HepG2 (cell line): ENCODE data around the gene CENPM. TPM values are rescaled to one million over a fixed set of nuclear protein-coding genes. Genes with fewer than 3 reads are reported as not detected.
A peak's percentile ranks its signal among the peaks of the same experiment; 100 is the strongest.

Source experiments
- ATAC-seq: fragments of 200-7000 bp; cut with Tn5 transposase; 3 replicates; pipeline ENCODE4 v1.9.1; 2020; ENCODE audit warnings: mild to moderate bottlenecking, moderate library complexity
- BruUV-seq: library from RNA; stranded (reverse); fragments of 400-500 nt; replicated peaks from 2 replicates; lab custom pipeline; 2021; lab: Mats Ljungman, UMichigan
- CTCF ChIA-PET: fragments of 300-600 bp; formaldehyde crosslinking; extraction: SDS; loops from one replicate; lab custom pipeline; 2021; ENCODE audit warnings: low total read pairs, inconsistent platforms, low intra/inter-chr PET ratio; lab: Yijun Ruan, JAX
- POLR2A ChIA-PET: fragments of 350-600 bp; sonication (Branson Sonifier 250); formaldehyde crosslinking; loops from one replicate; lab custom pipeline; 2020; ENCODE audit warnings: antibody characterized with exemption, inconsistent platforms; lab: Yijun Ruan, JAX
- DNase-seq: peaks from one replicate; pipeline ENCODE4 v3.0.0-alpha.2; 2015; ENCODE audit warnings: low spot score
- FAIRE-seq: peaks from 3 replicates; lab custom pipeline; 2011; peaks lifted over from hg19 to GRCh38; lab: Jason Lieb, UNC
- H2AFZ ChIP-seq: one replicate; pipeline ENCODE4 v1.6.1; 2011; ENCODE audit warnings: low read length, inconsistent platforms
- H3K27ac ChIP-seq: fragments of 300-600 bp; 3 replicates; pipeline ENCODE4 v1.8.0; 2011; ENCODE audit warnings: mixed run types, mild to moderate bottlenecking, mixed read lengths, low read length, inconsistent platforms; ENCODE audit not compliant: insufficient read depth; ENCODE audit errors: extremely low read length
- H3K27me3 ChIP-seq, 2 experiments: fragments of 200-600 bp in 1 of 2; 2 replicates in 1 of 2; 3 replicates in 1 of 2; pipeline versions ENCODE4 v1.6.0 to v1.8.0; 2011; ENCODE audit warnings: low read length in 2 of 2, mild to moderate bottlenecking in 2 of 2, moderate library complexity in 2 of 2, inconsistent platforms in 1 of 2; ENCODE audit not compliant: insufficient read depth in 2 of 2, control insufficient read depth in 1 of 2
- H3K36me3 ChIP-seq, 2 experiments: fragments of 200-600 bp in 1 of 2; replicated peaks in 1 of 2; 2 replicates in 1 of 2; 3 replicates in 1 of 2; pipeline versions ENCODE4 v1.5.1 to v1.8.0; 2011; ENCODE audit warnings: low read length in 2 of 2, inconsistent platforms in 1 of 2; ENCODE audit not compliant: insufficient read depth in 2 of 2, control insufficient read depth in 1 of 2
- H3K4me1 ChIP-seq: 2 replicates; pipeline ENCODE4 v1.5.1; 2012; ENCODE audit warnings: low read length, inconsistent platforms; ENCODE audit not compliant: insufficient read depth
- H3K4me2 ChIP-seq: 2 replicates; pipeline ENCODE4 v1.6.0; 2011; ENCODE audit warnings: low read depth, low read length, inconsistent platforms
- H3K4me3 ChIP-seq, 3 experiments: fragments of 200-600 bp in 1 of 3; sonication (generic), shearing (Covaris generic) in 1 of 3; replicated peaks in 1 of 3; 2 replicates each; pipeline ENCODE4 v1.5.1; 2011 to 2016; ENCODE audit warnings: low read length in 3 of 3, inconsistent platforms in 2 of 3, low read depth in 2 of 3, mild to moderate bottlenecking in 2 of 3, control low read depth in 1 of 3, mixed read lengths in 1 of 3; ENCODE audit not compliant: insufficient read depth in 1 of 3
- H3K79me2 ChIP-seq: one replicate; pipeline ENCODE4 v1.6.1; 2011; ENCODE audit warnings: low read length, inconsistent platforms; ENCODE audit not compliant: insufficient read depth
- H3K9ac ChIP-seq: 2 replicates; pipeline ENCODE4 v1.6.0; 2011; ENCODE audit warnings: mild to moderate bottlenecking, low read depth, low read length, inconsistent platforms; ENCODE audit not compliant: insufficient read depth
- H3K9me3 ChIP-seq: 2 replicates; pipeline ENCODE4 v1.5.1; 2012; ENCODE audit warnings: mild to moderate bottlenecking, low read length
- H4K20me1 ChIP-seq: 2 replicates; pipeline ENCODE4 v1.6.0; 2011; ENCODE audit warnings: inconsistent platforms, mild to moderate bottlenecking, low read length, moderate library complexity; ENCODE audit not compliant: insufficient read depth
- EZH2 ChIP-seq: conservative IDR thresholded peaks from 2 replicates; pipeline ENCODE4 v1.6.1; 2012; ENCODE audit warnings: mild to moderate bottlenecking, low read depth, low read length, moderate library complexity
- KAT8 ChIP-seq: IDR thresholded peaks from 2 replicates; pipeline ENCODE4 v1.6.1; 2016; ENCODE audit warnings: missing genetic modification reagents, missing compliant biosample characterization
- NCOA5 ChIP-seq: sonication (generic); formaldehyde crosslinking; IDR thresholded peaks from 2 replicates; pipeline ENCODE4 v1.4.0; 2020; ENCODE audit warnings: missing genetic modification reagents
- NRL ChIP-seq: sonication (generic); formaldehyde crosslinking; IDR thresholded peaks from 2 replicates; pipeline ENCODE4 v1.5.0; 2020; ENCODE audit warnings: missing genetic modification reagents, mild to moderate bottlenecking, moderate library complexity, borderline replicate concordance
- ZNF430 ChIP-seq: sonication (generic); formaldehyde crosslinking; IDR thresholded peaks from 2 replicates; pipeline ENCODE4 v1.9.0; 2021; ENCODE audit warnings: mild to moderate bottlenecking, missing genetic modification reagents
- WGBS: methylation state at CpG from one replicate; pipeline ENCODE4 v1.1.6; 2017; ENCODE audit warnings: low lambda C conversion rate; 5-methylcytosine and 5-hydroxymethylcytosine counted together
- in situ Hi-C: cut with HindIII; loops from 2 replicates; pipeline ENCODE4 v1.10.0; 2017; ENCODE audit warnings: low pct_unique_long_range_greater_than_20kb; ENCODE audit not compliant: extremely low pct_ligation_motif_present
- intact Hi-C: fragments of 100-400 bp; cut with micrococcal nuclease; formaldehyde crosslinking; loops from one replicate; pipeline ENCODE4 v1.10.0; 2022; ENCODE audit not compliant: unreplicated experiment
- polyA plus RNA-seq, 8 experiments: library from polyadenylated mRNA; depleted of rRNA in 3 of 8; stranded (reverse) in 7 of 8; unstranded in 1 of 8; fragments of >200 nt; fragmentation: Illumina TruSeq in 4 of 8; extraction: Trizol in 4 of 8; gene quantifications; 2 replicates each; pipeline versions ENCODE4 v1.2.1 to v1.2.3, GENCODE V29; 2011 to 2016; ENCODE audit warnings: low read depth in 4 of 8, missing spikeins in 1 of 8, mixed read lengths in 1 of 8; ENCODE audit not compliant: insufficient read depth in 1 of 8
- total RNA-seq, 5 experiments: library from RNA; depleted of rRNA; stranded (reverse); fragments of >200 nt; fragmentation: Illumina TruSeq; extraction: Trizol; gene quantifications; 2 replicates each; pipeline ENCODE4 v1.2.3, GENCODE V29; 2016; ENCODE audit warnings: low read depth in 1 of 5
- TF ChIP-seq, protein P1 (sequence below): sonication (generic); formaldehyde crosslinking; IDR thresholded peaks from 2 replicates; pipeline ENCODE4 v1.4.0; 2020; ENCODE audit warnings: missing genetic modification reagents

Gene CENPM
- total and polyA plus RNA-seq, 2 of the 13 experiments (the other 11 are each of a cell fraction or from before 2014, with no cell fraction given), result 11.2 to 37.3 TPM

DNA sequence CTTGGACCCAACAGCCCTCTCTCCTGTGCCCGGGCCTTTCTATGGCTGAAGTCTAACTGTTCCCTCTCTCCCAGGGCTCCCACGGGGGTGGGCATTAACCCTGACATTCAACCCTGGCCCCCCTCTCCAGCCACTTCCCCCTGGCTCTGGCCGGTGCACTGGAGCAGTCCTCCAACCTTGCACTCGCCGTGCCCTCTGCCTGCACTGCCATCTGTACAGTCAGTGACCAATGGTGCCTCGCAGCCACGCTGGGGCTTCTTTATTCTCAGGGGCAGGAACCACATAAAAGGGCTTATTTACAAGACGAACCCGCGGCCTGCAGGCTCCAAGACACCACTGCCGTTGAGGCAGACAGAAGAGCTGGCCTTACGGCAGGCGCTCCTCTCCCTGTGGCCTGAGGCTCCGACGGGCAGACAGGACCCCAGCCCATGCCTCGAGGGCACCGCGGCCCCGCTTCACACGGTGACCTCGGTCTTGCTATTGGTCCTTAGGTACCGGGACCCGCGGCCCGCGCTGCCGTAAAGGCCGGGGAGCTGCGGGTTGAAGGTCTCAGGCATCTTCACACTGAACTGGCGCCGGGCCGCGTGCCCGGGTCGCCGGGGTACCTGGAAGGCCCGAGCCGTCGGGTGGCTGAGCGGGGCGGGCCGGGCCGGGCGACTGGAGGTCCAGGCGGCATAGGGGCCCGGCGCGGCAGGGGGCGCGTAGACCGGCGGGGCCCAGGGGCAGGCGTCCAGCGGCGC lies 37.5 kb downstream of the CENPM start:
- Histone ChIP-seq H3K36me3 (peaks cover 2 to 10% of the 10 kb centered on the region in 2 experiments; a peak in 4 of 5 replicates), H3K79me2 (no peaks in the 10 kb centered on the region), H3K4me1 (peaks cover 7% of the 10 kb centered on the region; the same call in 1 of the 2 replicates), H3K27me3 (peaks cover 19 to 41% of the 10 kb centered on the region in 2 experiments; a peak in 4 of 5 replicates), H3K9me3 (no peaks in the 10 kb centered on the region)
- FAIRE-seq, result no peak
- intact Hi-C loops, result no loop called here
- no peak for DNase-seq
- in situ Hi-C loops, result no loop called here
- TF ChIP-seq EZH2 (0 out of 2 replicates have a peak, but pooled peaks have one; percentile 34), NRL (CRISPR knock-in tag) (0 out of 2 replicates have a peak, but pooled peaks have one; percentile 26), ZNF430 (CRISPR knock-in tag) (no peak), NCOA5 (CRISPR knock-in tag) (no peak), KAT8 (CRISPR knock-in tag) (no peak)
- TF ChIP-seq, protein P1, sequence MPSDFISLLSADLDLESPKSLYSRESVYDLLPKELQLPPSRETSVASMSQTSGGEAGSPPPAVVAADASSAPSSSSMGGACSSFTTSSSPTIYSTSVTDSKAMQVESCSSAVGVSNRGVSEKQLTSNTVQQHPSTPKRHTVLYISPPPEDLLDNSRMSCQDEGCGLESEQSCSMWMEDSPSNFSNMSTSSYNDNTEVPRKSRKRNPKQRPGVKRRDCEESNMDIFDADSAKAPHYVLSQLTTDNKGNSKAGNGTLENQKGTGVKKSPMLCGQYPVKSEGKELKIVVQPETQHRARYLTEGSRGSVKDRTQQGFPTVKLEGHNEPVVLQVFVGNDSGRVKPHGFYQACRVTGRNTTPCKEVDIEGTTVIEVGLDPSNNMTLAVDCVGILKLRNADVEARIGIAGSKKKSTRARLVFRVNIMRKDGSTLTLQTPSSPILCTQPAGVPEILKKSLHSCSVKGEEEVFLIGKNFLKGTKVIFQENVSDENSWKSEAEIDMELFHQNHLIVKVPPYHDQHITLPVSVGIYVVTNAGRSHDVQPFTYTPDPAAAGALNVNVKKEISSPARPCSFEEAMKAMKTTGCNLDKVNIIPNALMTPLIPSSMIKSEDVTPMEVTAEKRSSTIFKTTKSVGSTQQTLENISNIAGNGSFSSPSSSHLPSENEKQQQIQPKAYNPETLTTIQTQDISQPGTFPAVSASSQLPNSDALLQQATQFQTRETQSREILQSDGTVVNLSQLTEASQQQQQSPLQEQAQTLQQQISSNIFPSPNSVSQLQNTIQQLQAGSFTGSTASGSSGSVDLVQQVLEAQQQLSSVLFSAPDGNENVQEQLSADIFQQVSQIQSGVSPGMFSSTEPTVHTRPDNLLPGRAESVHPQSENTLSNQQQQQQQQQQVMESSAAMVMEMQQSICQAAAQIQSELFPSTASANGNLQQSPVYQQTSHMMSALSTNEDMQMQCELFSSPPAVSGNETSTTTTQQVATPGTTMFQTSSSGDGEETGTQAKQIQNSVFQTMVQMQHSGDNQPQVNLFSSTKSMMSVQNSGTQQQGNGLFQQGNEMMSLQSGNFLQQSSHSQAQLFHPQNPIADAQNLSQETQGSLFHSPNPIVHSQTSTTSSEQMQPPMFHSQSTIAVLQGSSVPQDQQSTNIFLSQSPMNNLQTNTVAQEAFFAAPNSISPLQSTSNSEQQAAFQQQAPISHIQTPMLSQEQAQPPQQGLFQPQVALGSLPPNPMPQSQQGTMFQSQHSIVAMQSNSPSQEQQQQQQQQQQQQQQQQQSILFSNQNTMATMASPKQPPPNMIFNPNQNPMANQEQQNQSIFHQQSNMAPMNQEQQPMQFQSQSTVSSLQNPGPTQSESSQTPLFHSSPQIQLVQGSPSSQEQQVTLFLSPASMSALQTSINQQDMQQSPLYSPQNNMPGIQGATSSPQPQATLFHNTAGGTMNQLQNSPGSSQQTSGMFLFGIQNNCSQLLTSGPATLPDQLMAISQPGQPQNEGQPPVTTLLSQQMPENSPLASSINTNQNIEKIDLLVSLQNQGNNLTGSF (CRISPR knock-in tag), result 0 out of 2 replicates have a peak, but pooled peaks have one; percentile 1
- TF ChIP-seq, all 625 proteins: peak for 3
- peak overlapping the region; percentile 32; the same call in 1 of the 2 replicates for H3K4me2 ChIP-seq
- no peak overlapping the region for H3K9ac ChIP-seq
- H2AFZ ChIP-seq, result no peak overlapping the region
- H4K20me1 ChIP-seq, result peaks cover 36% of the 10 kb centered on the region
- BruUV-seq, result no TSS peak
- ChIA-PET POLR2A (no interaction called here), CTCF (no interaction called here)
- H3K27ac ChIP-seq, result no peak overlapping the region
- ATAC-seq, result peak; percentile 12
- peak overlapping the region in 2 of 3 experiments; percentile 16 to 52; a peak in 2 of 6 replicates for H3K4me3 ChIP-seq
- WGBS, result 37% methylated on average over 7 of the region's 55 CpGs
